GM18909 (cell line): ENCODE measurements around the gene DCAF6.
"Not testable (repeated sequence)": the region's sequence is repeated elsewhere in the genome, so short reads cannot be mapped to it uniquely, and the experiment has no call there.

Experiments used
- ATAC-seq: cut with Tn5 transposase; IDR thresholded peaks from one replicate; pipeline ENCODE4 v1.9.1; 2021; ENCODE audit warnings: mild to moderate bottlenecking; ENCODE audit not compliant: unreplicated experiment, poor library complexity

The DCAF6 gene

DNA sequence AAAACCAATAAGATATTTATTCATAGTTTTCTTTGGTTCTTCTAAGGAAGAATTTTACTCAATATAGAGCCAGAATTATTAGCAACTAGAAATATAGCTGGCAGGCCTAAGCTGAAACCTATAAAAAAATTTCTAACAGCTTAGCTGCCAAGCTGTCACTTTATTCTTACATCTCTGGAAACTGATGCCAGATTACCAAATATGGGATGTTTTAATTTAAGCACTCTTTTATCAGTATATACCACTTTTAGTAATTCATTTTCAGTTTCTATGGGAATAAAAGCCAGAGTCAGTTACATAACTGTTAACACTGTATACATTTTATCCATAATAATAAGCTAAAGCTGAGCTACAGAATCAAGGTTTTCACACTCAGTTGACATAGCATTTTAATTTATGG, 69.0 kb downstream of the DCAF6 start:
- ATAC-seq: no peak

DNA sequence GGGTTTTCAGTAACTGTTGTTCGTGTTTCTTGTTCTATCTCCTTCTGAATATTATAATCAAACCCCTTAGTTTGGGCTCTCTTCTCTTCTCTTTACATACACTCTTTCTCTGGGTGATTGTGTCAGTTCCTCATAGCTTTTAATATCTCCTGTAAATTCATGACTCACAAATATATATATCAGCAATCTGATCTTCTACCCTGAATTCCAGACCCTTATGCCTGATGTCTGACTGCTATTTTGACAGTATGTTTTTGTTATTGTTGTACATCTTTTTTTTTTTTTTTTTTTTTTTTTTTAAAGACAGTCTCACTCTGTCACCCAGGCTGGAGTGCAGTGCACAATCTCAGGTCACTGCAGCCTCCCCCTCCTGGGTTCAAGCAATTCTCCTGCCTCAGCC, 71.2 kb downstream of the DCAF6 start:
- no peak for ATAC-seq

DNA sequence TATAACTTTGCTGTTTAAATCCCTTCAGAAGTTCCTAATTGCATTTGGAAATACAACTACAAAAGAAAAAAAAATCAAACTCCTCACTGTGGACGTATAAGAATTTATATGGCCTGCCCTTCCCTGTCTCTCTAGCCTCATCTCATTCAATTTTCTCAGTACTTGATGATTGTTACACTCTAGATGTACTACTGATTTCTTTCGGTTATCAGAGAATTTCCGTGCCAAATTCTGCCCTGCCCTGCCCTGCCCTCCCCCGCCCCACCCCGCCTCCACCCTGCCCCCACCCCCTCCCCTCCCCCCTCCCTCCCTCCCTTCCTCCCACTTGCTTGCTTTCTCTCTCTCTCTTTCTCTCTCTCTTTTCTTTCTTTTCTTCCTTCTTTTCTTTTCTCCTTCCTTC, 72.1 kb downstream of the DCAF6 start:
- ATAC-seq: no peak

DNA sequence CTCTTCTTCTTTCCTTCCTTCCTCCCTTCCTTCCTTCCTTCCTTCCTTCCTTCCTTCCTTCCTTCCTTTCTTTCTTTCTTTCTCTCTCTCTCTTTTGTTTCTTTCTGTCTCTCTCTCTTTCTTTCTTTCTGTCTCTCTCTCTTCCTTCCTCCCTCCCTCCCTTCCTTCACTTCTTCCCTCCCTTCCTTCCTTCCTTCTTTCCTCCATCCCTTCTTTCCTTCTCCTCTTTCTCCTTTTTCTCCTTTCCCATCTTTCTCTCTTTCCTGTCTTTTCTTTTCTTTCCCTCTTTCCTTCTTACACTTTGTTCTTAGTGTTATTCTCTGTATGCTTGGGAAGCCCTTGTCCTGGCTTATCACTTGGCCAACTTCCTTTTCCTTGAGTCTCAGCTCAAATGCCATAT, 72.8 kb downstream of the DCAF6 start:
- no peak for ATAC-seq

DNA sequence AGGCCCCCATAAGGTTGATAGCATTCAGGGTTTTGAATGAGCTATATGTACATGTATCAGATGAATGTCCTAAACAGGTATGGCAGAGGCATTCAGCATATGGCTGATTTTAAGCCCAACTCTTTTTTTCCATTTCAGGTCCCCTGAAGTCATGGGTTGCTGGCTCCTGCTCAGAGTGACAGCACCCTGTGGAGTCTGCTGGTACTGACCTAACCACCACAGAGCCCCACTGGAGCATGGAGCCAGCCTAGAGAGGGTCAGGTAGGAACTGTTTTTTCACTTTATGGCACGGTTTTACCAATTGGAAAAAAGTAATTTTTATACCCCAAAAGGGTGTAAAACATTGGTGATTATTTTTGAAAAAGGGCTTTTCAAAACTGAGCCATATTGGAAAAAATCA, 82.9 kb downstream of the DCAF6 start:
- no peak for ATAC-seq

DNA sequence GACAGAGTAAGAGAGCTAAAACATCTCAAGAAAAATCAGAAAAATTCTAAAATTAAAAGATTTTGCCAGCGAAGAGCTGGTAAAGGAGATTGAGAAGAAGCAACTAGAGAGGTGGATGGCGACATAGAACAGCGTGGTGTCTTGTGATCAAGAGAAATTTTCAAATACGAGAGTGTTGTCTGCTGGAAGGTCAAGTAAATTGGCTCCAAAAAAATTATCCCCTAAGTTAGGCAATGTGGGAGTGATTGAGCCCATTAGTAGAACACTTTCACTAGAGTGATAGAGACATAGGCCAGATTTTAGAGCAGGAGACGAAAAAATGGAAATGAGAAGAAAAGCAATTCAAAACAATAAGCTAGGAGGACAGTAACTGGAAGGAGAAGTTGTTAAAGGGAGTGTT, 94.7 kb downstream of the DCAF6 start:
- no peak for ATAC-seq

DNA sequence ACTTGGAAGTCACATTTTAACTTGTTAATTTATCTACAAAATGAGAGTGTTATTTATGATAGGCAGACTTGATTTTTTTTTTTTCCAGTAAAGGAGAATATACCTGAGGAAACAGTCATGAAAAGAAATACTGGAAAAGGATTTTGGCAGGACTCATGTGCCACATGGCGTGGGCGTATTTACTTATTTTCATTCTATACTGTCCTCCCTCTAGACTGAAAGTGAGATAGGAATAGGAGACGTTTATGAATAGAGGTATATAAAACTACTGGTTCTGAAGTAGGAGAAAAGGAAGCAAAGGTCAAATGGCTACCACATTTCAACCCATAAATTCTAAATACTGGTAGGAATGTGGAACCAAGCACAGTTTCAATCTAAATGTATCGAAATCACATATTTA, 95.1 kb downstream of the DCAF6 start:
- ATAC-seq: no peak

DNA sequence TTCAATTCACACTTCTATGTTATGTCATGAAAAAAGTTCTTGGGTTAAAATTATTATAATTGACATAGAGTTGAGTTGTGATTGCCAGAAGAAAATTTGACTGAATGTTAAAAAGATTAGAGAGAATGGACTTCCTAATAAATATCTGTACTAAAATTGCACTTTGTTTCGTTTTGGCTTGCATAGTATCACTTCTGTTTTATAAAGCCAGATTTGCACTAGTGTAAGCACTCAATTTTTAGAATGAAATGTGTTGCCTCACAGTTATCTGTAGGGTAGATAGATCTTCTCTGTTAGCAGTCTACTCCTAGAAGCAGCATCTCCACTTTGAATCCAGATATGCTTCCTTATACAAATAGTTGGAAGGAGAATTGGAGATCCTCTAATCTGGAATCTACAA, 95.5 kb downstream of the DCAF6 start:
- ATAC-seq: no peak

DNA sequence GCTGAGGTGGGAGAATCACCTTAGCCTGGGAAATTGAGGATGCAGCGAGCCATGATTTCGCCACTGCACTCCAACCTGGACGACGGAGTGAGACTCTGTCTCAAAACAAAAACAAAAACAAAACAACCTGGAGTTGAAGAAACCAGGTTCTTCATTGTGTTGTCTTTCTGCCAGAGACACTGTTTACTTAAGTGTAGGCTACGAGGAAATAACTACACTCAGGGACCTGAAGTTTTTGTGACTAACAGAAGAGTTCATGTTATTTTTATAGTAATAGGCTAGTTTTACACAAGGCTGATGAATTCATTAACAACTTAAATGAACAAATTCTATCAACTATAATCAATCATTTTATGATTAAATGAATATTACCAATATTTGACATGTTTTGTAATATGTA, 98.9 kb downstream of the DCAF6 start:
- no peak for ATAC-seq

DNA sequence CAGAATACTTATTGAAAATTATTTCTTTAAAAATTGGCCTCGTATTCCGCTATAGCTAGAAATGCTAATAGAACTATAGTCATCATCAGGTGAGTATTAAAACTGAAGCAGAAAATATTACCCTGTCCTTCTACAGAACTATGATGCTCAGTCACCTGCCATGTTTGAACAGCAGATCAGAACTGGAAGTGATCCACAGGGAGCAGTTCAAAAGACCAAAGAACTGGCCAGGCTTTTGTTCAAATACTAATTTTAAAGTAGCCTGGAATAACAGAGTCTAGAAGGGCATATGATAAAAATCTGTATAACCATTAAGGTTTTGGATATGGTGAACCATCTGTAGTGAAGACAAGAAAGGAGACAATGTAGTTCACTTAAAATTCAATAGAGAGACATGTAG, 105.9 kb downstream of the DCAF6 start:
- no peak for ATAC-seq

DNA sequence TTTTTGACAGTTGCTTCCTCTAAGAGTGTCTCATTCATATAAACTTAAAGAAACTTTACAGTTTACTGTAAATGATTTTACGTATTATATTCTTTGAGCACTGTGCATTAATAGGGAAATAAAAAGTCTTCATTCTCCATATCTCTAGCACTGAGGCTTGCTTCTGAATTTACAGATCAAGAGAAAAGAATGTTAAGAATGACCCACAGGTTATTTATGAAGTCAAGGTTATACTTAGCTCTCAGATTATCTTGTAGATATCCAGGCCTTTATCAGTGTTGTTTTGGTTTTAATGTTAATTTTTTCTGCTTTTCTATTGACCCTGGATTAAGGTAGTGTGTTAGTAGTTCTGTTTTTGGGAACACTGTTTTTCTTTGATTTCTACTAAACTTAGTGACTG, 108.8 kb downstream of the DCAF6 start:
- no peak for ATAC-seq

DNA sequence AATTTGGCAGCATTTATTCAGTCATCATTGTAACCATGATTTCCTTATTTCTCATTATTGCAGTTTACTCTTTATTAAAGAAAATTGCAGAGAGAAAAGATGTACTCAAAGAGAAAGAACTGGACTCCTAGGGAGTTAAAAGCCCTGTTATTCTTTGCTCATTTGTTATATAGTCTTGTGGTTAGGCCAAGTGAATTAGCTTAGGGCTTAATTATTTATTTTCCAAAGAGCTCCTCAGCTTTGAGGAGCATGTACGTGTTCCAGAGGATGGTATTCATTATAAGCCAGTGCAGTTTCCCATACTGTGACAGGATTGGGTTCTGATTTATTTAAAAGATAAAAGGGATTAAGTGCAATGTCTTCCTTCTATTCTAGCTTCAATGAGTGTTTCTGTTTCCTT, 113.8 kb downstream of the DCAF6 start:
- ATAC-seq: no peak

DNA sequence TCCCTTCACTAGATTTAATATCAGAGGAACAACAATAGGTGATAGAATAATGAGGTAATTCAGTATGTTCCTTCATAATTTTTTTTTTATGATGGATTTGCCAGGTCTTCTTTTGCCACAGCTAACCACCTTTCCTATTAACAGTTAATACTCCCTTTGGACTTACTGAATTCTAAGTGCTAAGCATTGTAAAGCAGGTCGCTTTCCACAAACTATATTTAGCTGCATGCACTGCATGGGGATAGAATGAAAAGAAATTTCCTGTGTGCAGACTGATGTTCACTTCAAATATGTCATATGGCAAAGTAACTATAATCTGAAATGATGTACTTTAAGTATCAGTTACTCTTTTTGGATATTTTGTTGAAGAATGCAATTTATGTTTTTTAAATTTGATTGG, 114.4 kb downstream of the DCAF6 start:
- ATAC-seq: no peak

DNA sequence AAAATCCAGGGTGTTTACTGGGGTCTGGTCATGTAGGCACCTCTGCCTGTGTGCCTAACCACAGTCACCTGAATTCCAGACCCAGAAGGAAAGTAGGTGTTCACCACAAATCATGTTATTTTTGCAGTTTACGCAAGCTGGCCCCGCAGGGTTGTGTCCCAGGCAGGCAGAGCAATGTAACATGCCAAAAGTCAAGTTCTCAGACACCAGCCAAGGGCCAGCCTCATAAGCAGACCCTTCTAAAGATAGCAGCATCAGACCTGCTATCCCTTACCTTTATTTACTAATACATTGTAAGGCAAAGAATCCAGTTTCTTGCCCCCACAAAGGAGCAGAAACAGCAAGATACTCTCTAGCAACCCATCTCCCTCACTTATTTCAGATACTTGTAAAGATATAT, 117.2 kb downstream of the DCAF6 start:
- no peak for ATAC-seq

DNA sequence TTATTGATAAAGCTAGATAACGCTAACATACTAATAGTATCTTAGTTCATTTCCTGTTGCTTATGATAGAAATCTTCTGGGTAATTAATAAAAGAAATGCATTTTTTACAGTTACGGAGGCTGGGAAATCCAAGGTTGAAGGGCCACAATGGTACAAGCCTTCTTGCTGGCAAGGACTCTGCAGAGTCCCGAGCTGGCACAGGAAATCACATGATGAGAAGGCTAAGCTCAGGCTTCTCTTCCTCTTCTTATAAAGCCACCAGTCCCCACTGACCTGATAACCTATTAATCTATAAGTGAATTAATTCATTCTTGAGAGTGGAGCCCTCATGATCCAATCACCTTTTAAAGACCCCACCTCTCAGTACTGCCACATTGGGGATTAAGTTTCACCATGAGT, 117.6 kb downstream of the DCAF6 start:
- ATAC-seq: no peak

DNA sequence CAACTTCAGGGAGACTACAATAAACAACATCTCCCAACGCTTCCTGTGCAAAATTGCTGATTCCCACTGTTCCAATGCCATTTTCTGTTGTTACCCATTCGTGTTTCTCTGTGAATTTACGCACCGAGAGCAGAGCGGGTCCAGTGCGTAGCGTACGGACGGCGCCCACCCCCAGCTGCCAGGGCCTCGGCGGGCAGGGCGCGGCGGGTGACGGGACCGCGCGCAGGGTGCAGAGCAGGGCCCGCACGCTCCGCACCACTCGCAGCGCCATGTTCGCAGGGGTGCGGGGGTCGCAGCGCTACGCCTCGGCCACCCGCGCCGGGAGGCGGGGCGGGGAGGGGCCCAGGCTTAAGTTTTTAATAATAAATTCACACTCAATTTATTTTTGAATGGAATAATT, 119.7 kb downstream of the DCAF6 start:
- not testable (repeated sequence) for ATAC-seq

DNA sequence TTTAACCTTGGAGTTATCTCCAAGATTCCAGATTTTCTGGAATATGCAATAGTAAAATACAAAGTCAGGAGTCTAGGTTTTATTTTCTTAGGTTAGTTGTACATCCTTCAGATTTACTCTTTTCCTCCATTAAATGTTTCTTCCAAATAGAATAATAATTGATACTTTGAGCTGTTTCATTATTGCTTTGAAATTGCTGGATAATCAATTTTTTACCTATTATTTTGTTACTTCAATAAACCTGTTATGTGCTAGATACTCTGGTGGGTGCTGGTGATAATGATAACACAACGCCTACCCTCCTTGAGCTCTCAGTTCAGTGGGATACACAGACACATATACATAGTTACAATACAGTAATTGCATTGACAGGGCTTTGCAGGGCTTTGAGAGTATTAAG, 120.9 kb downstream of the DCAF6 start:
- no peak for ATAC-seq

DNA sequence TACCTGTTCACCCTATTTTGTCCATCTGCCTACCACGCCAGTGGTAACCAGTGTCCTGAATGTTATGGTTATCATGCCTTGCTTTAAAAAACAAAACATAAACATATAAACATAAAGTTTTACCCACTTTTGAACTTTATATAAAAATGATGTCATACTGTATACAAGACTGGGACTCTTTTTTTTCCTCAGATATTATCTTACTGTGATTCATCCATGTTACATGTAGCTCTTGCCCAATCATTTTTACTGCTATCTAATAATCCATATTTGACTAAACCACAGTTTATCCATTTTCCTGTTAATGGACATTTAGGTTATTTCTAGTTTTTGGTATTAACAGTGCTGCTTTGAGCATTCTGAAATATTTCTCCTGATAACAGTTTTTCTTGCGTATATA, 121.4 kb downstream of the DCAF6 start:
- no peak for ATAC-seq

DNA sequence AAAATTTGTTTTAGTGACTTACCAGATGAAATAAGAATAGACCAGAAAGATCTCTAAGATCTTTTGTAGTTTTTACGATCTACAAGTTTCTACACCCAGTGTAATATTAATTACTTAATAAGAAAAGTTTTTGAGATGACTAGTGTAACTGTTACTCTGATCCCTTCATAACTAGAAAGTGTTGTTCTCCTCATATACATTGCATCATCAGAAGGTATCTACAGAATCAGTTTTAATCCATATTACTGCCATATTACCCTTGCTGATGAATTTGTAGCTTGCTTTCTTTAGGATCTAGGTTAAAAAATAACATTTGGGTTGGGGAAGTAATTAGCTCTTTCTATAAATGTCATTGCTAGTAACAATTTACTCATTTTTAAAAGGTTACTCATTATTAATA, 127.7 kb downstream of the DCAF6 start:
- no peak for ATAC-seq

DNA sequence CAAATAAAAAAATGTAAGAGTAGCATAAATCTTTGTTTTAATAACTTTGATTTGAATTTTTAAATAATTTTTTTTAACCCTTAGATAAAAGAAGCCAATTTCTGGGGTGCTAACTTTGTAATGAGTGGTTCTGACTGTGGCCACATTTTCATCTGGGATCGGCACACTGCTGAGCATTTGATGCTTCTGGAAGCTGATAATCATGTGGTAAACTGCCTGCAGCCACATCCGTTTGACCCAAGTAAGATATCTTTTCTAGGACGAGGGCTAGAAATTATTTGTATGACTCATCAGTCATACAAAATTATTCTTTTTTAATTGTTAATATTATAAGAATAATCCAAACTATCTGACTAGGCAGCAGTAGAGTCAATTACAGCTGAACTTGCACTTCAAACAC, 129.0 kb downstream of the DCAF6 start:
- ATAC-seq: no peak

DNA sequence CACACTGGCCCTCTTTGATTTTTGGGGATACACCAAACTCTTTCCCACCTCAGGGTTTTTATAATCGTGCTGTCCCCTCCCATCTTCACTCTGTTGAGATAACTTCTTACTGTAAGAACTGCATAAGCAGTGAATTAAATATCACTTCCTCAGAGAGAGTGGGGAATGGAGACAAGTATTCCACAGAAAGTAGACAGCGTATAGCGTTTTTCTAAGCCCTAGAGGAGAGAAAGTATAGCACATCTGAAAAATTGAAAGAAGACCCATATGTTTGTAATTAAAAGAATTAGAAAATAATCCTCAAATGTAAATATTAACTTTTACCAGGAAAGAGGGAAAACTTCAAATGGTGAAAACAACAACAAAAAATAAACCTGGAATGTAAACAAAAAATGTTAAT, 132.9 kb downstream of the DCAF6 start:
- no peak for ATAC-seq

DNA sequence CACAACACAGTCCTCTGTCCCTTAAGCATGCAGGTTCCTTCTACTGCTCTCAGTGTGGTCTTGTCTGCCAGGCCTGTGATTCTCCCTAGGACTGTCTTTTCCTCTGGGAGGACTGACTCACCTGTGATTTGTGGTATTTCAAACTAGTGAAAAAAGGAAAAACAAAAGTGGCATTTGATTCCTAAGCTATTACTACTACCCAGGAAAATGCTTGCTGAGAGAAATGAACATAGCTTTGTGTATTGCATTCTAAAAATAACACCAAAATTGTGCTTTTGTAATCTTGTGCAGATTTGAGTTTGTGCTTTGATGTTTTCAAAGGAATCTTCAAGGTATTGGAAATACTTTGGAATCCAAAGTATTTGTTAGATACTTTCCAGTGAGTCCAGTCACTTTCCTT, 143.3 kb downstream of the DCAF6 start:
- no peak for ATAC-seq

DNA sequence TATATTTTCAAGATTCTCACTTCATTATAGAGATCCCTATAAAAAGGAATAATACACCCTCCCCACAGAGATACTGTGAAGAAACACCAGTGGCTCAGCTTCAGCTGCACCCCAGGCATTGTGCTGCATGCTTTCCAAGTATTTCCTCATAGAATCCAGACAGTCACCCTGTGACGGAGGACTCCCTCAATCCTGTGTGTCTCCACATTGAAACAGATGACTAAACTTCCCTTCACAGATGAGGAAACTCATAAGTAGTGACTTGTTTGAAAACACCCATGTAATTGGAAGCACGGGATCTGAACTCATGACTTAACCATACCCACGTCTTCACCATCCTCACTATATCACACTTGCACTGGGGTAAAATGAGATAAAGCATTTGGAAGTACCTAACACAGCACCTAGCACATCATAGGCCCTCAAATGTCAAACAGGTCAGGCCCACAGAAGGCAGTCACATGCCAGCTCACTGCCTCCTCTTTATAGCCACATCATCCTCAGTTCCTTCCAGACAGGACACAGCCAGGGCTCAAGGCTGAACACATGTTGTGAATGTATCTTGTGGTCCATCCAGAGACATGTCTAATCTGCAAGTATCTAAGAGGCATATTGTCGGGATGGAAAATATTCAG, 145.0 kb downstream of the DCAF6 start:
- no peak for ATAC-seq
